ENCODE measurements around the gene TBC1D20.
"Not testable (repeated sequence)": the region's sequence is repeated elsewhere in the genome, so short reads cannot be mapped to it uniquely, and the experiment has no call there.

The TBC1D20 gene, protein sequence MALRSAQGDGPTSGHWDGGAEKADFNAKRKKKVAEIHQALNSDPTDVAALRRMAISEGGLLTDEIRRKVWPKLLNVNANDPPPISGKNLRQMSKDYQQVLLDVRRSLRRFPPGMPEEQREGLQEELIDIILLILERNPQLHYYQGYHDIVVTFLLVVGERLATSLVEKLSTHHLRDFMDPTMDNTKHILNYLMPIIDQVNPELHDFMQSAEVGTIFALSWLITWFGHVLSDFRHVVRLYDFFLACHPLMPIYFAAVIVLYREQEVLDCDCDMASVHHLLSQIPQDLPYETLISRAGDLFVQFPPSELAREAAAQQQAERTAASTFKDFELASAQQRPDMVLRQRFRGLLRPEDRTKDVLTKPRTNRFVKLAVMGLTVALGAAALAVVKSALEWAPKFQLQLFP

DNA sequence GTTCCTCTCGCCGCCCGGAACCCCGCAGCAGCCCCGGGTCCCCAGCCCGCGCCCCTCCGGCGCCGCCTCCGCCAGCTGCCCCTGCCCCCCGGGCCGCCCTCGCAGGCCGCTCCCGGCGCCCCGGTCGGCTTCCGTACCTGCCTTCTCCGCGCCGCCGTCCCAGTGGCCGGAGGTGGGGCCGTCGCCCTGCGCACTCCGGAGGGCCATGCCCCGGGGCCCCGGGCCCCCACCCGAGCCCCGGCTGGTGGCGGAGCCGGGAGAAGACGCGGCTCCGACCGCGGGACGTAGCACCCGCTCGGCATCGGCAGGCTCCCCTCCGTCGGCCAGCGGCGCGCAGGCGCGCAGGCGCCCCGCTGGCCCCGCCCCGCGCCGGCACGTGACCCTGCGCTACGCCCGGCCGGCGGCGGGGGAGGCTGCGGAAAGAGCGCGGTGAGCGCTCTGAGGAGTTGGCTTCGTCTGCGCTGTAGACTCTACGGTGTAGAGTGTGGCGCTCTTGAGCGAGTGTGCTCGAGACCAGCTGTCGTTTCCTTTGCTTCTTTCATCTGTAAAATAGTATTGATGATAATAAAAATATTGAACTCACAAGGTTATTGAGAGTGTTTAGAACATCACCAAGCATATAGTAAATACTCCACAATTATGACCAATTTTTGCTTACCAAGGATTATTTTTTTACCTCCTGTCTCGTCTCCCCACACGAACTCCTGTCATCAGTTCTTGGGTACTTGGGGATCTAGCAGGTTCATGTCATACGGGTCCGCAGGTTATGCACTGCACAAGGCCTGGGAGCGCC, at the start of gene TBC1D20:
Gene TBC1D20, minus strand, starts transcription at position 335 of the 793 bp plus-strand sequence. Its CDS starts 128 bp downstream, at position 207.
- peak; percentile 85 for DNase-seq

DNA sequence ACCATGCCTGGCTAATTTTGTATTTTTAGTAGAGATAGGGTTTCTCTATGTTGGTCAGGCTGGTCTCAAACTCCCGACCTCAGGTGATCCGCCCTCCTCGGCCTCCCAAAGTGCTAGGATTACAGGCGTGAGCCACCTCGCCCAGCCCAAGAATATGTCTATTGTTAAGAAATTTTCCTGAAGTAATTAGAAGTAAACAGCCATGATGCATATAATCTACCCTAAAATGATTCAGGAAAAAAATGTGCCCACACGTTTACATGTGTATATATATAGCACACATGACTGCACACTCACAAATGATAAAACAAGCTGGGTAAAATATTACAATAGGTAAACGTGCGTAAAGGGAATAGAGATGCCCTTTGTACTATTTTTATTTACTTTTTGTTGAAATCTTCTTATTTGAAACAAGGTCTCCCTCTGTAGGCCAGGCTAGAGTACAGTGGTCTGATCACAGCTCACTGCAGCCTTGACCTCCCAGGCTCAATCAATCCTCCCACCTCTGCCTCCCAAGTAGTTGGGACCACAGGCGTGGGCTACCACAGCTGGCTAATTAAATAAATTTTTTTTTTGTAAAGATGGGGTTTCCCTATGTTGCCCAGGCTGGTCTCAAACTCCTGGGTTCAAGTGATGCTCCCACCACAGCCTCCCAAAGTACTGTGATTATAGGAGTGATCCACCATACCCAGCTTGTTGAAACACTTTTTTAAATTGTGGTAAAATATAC, 48.2 kb upstream of the TBC1D20 start:
- not testable (repeated sequence) for DNase-seq

DNA sequence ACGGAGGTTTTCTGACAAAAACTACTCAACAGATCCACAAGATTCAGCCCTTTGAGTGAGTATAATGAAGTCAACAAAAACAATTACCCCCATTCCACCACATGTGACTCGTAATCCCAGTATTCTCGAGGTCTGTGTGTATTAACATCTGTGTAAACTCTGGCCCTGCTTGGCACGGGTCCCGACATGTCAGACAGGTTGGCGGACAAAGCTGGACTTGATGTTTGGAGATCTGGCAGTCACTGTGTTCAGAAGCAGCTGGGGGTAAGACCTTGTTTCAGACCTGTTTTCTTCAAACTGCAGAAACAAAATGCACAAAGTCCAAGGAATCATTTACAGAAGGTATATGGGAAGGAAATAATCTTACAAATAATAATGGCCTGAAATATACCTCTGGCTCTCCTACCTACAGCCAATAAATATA, 46.0 kb upstream of the TBC1D20 start:
- DNase-seq = not testable (repeated sequence)

DNA sequence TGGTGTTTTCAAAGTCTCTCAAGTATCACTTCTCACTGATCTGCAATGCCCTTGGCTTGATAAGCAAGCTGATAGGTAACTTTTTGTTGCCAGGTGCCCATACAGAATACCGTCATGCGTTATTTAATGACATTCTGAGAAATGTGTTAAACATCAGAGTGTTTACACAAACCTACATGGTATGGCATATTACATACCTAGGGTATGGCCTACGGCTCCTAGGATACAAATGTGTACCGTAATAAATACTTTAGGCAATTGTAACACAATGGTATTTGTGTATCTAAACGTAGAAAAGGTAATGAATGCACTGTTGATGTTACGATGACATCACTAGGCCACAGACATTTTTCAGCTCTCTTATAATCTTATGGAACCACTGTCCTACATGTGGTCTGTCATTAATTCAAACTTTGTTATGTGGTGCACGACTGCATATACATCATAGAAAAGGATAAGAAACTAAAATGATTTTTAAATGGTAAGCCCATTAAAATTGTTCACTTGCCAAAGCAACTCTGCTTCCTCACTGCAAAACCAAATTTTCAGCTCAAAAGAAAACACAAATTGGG, 45.5 kb upstream of the TBC1D20 start:
- no peak for DNase-seq

DNA sequence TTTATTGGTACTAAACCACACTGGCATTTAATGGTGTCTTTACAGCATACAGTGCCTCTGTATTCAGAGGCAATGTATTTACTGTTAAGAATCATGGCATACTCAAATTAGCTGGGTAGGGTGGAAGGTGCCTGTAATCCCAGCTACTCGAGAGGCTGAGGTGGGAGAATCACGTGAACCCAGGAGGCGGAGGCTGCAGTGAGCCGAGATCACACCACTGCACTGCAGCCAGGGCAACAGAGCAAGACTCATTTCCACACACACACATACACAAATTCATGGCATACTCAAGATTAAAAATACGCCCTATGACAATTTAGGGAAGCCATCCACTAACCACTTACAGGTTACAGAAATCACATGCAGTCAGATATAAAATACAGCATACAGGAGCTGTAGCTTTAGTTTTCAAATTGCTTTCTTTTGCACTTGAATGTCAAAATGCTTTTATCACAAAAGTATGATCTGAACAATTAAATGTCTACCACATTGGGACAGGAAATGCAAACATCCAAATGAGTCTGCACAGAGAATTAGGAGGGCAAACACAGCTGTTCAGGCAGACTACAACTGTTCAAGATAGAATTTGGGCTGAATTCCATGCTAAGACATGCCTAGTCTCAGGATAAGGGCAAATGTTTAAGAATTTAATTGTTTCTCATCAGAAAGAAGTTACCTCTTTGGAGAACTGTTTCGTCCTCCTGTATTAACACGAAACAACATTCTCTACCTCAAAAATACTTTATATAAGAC, 44.8 kb upstream of the TBC1D20 start:
- no peak for DNase-seq

DNA sequence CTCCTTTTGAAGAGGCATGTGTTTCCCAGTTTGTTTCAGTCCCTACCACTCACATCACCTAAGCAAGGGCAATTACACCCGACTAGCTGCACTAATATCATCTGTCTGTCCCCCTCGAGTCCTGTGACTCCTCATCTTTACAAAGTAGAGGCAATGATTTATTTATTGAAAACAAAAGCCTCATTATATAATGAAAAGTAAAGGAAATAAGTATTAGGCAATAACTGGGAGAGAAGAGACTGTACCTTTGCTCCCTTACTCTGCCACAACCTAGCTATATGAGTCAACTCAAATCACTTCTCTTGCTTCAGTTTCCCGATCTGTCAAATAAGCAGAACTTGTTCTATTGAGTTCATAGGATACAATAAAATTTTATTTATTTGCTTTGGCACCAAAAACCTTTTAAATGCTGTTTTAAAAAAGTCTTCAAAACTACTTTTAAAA, 42.3 kb upstream of the TBC1D20 start:
- DNase-seq = no peak

DNA sequence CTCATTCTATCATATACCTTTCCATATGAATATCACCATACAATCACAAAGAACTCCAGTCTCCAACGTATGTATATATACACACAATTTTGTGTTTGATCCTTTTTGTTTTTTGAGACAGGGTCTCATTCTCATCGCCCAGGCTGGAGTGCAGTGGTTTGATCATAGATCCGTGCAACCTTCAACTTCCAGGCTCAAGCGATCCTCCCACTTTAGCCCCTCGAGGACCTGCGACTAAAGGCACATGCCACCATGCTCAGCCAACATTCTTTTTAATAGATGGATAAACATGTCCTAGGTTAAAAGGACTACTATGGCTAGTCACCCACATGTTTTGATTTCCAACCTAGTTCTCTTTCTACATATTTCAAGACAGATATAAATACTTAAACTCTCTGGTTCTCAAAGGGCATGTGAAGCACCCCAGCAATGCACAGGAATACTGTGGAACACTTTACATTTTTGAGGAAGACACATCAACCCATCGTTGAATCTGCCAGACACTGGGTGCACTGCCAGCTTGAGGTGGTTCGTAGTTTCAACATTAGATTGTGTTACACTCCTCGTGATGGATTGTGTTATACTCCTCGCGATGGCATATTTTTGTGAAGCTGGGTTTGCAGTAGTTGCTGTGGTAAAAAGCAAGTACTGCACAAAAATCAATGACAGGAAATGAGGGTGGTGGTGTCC, 40.9 kb upstream of the TBC1D20 start:
- DNase-seq = no peak

DNA sequence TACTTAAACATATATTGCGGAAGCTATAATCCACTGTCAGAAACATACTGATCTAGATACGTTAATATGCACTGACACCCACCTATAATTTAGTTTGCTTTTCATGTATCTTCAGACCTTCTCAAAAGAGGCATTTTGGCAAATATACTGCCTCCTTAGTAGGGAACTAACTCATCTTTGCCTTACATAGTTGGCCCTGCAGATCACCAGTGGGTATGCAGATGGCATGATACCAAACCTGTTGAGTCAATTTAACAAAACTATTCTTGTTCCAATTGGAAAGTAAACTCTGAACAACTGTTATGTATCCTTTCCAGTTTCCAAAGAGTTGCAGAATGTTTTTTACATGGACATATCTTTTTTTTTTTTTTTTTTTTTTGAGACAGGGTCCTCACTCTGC, 35.6 kb upstream of the TBC1D20 start:
- no peak for DNase-seq

DNA sequence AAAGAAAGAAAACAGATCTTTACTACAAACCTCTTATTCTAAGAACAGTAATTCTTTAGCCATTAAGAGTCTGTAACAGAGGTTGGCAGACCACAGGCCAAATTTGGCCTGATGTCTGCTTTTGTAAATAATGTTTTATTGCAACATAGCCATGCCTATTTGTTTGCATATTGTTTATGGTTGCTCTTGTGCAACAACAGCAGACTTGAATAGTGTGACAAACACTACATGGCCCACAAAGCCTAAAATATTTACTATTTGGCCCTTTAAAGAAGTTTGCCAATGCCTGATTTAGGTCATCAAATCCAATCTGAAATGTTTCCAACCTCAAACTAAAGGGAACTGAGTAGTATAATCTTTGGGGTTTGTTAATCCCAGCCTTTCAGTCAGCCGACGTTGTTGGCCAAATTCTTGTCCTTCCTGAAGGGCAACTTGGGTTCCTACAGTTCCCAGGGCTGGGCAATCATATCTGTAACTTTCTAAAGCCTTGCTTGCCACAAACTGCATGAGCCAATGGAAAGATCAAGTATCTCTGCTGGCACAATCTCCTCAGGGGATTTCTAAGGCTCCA, 33.9 kb upstream of the TBC1D20 start:
- no peak for DNase-seq

DNA sequence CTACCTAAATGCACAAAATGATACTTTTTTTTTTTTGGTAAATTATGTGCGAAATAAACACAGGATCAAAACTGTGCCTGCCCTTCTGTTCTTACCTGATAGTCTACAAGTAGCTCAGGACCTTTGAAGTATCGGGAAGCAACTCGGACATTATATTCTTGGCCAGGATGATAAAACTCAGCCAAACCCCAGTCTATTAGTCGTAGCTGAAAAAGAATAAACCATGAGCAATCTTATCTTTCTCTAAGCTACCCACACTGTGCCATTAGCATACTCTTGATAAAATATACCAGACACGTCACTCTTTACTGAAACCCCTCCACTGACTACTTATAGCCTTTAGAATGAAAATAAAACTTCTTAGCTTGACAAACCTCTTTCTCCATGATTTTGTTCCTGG, 29.8 kb upstream of the TBC1D20 start:
- no peak for DNase-seq

DNA sequence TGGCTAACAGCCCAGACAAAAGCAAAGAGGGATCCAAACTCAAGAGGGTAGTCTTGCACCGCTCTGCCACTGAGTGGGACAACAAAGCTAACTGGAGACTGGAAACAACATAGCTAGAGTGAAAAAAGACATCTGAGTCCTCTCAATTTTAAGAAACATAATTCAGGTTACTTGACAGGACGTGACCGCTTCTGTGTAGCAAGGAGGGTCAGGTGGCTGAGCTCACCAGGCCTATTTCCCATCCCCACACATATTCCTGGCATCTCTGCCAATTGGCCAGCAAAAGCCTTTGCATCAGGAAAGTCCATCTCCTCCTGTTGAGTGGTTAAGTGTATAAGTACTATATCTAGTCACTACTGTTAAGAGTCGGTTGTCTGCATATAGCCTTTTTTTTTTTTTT, 25.3 kb upstream of the TBC1D20 start:
- no peak for DNase-seq

DNA sequence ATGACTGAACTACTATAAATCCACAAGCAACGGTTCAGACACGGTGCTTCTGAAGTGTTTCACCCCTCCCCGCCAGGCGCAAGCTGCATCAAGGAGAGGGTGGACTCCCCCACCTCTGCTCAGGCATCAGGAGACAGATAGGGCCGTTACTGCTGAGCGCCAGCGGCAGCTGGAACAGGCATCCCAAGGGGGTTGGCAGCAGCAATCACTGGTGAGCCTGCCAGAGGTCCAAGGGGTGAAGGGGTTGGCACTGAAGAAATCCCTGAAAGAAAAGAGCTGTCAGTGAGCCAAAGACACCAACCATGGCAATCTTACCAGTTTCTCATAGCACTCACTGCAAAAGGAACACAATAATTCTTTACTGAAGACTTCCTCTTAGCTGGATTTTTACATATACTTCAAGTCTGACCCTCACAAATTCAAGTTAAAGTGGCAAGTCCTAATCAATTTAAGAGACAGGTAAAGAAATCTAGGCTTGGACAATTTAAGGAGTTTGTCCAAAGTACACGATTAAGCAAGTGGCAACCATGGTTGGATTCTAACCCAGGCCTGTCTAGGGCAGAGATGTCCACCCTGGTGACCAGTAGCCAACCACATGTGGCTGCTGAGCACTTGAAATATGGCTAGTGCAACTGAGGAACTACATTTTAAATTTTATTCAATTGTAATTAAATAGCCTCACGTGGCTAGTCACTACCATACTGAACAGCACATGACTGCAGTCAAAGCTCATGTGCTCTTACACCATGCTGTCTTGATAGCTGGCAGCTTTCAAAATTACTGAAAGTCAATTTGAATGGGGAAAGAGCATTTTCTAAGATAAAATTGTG, 21.7 kb upstream of the TBC1D20 start:
- DNase-seq = no peak

DNA sequence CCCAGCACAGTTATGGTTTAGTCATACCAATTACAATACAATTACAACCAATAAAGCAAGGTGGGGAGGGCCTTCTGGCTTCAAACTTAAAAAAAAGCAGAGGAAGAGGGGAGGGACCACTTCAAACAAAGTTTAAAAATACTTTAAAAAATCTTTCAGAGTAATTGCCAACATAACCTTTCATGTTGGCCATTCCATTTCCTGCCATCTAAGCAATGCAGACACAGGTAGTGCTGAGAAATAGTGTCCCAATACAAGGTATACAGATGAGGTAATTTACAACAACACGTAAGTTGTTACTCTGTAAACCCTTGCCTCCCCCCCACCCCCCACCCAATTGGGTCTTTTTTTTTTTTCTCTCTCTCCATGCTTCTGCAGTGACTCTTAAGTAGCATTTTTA, 18.8 kb upstream of the TBC1D20 start:
- DNase-seq = peak; percentile 37

DNA sequence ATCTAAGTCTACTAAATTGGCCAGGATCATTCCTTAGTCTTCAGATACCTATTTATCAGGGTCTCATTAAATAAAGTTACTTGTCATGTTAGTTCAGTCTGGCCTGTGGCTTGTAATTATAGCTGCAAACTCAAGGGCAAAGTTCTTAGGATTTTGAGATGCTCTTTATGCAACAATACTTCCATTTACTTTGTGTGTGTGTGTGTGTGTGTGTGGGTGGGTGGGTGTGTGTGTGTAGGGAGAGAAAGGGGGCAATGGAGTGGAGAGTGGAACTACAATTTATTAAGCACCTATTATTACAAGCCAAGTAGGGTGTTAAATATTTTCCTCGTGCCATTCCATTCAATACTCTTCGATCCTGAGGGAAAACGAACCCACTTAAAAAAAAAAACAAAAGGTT, 17.7 kb upstream of the TBC1D20 start:
- DNase-seq = no peak

DNA sequence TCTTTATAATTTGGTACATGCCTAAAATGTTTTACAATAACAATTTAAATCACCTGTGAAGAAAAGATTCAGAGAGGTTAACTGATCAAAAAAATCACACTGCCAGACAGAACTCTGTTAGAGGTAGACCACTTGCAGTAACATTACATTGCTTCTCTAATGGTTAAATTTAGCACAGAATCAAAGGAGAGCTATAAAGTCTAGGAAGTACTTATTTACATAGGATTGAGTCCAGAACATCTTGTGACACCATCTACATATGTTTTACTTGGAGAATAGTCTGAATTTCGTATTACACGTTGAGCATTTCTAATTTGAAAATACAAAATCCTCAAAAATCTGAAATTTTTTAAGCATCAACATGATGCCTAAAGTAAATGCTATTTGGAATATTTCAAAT, 17.2 kb upstream of the TBC1D20 start:
- DNase-seq = no peak

DNA sequence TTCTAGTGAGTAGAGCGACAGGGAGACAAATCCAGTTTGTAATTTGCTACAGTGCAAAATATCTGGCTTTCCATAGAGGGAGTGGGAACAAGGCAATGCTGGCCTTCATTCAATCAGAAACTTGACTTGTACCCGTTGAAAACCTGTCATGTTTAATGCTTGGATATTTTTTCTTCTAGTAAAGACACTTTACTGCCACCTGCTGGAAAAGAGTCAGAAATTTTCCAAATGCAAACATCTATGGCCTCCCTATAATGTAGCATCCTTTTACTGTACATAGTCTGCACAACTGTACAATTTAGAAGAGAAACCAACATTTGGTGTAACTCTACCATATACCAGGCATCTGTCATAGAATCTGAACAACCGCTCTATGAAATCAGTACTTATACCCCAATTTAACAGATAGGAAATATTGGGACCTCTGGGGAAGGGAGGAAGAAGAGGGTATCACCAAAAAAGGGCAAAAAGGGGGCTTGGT, 16.7 kb upstream of the TBC1D20 start:
- peak; percentile 75 for DNase-seq

DNA sequence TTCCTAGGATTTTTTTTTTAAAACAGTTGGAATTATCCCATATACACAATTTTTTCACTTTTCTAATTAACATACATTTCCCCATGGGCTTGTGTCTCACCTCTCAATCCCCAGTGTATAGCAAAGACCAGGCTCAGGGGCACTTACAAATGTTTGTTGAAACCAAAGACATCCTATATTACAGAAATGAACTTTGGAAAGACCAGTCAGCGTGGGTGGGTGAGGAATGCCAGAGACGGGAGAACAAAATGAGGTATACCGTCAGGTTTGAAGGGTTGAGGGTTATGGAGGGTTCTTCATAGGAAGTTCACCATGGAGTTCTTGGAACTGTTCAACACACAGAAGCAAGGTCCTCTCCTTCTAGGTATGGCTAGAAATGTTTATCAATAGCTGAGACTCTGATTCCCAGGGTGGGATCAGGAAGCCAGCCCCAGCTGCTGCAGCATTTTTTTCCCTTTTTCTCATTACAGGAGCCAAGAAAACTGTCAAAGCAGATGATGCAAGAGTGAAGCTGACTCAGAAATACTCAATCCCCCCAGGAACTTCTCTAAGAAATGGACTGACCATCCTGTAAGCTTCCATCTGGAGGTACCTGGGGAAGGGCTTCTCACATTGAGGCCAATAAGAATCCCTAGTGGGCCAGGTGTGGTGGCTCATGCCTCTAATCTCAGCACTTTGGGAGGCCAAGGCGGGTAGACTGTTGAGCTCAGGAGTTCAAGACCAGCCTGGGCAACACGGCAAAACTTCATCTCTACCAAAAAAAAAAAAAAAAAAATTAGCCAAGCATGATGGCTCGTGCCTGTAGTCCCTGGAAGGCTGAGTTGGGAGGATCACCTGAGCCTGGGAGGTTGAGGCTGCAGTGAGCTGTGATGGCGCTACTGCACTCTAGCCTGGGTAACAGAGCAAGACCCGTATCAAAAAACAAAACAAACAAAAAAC, 15.9 kb upstream of the TBC1D20 start:
- no peak for DNase-seq

DNA sequence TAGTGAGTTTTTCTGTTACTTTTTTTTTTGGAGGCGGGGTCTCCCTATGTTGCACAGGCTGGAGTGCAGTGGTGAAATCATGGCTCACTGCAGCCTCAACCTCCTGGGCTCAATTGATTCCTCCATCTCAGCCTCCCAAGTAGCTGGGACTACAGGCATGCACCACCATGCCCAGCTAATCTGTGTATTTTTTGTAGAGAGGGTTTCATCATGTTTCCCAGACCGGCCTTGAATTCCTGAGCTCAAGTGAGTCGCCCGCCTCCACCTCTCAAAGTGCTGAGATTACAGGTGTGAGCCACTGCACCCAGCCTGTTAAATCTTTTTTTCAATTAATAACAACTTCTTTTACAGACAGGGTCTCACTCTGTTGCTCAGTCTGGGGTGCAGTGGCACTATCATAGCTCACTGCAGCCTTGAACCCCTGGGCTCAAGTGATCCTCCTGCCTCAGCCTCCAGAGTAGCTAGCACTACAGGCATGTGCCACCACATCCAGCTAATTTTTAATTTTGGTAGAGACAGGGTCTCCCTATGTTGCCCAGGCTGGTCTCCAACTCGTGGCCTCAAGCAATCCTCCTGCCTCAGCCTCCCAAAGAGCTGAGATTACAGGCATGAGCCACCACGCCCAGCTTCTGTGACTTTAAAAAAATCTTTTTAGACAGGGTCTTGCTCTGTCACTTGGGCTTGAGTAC, 14.4 kb upstream of the TBC1D20 start:
- not testable (repeated sequence) for DNase-seq
